GM23338 (cell line): ENCODE measurements around the gene ZNF444. TPM values are rescaled to one million over a fixed set of nuclear protein-coding genes. Genes with fewer than 3 reads are reported as not detected.

Source experiments
- ATAC-seq: fragments of 200-7000 bp; cut with Tn5 transposase; 3 replicates; pipeline ENCODE4 v1.9.1; 2020
- DNase-seq: peaks from one replicate; pipeline ENCODE4 v3.0.0-alpha.2; 2015; ENCODE audit warnings: low spot score
- H2AFZ ChIP-seq: fragments of 200-600 bp; sonication (generic); 2 replicates; pipeline ENCODE4 v1.8.0; 2016; ENCODE audit warnings: antibody characterized with exemption, mild to moderate bottlenecking, moderate library complexity
- H3F3A ChIP-seq: fragments of 200-600 bp; sonication (generic); replicated peaks from 2 replicates; pipeline ENCODE4 v1.8.0; 2017; ENCODE audit warnings: antibody characterized with exemption, mixed run types, low read depth
- H3K27ac ChIP-seq: fragments of 200-600 bp; sonication (generic); 2 replicates; pipeline ENCODE4 v1.6.1; 2016; ENCODE audit warnings: low read depth
- H3K27me3 ChIP-seq: fragments of 200-600 bp; sonication (generic); 2 replicates; pipeline ENCODE4 v1.8.0; 2016; ENCODE audit warnings: mild to moderate bottlenecking, mixed run types, moderate library complexity; ENCODE audit not compliant: insufficient read depth
- H3K36me3 ChIP-seq: fragments of 200-600 bp; sonication (generic); 2 replicates; pipeline ENCODE4 v1.8.0; 2016; ENCODE audit warnings: mild to moderate bottlenecking; ENCODE audit not compliant: insufficient read depth
- H3K4me1 ChIP-seq: fragments of 200-600 bp; sonication (generic); 2 replicates; pipeline ENCODE4 v1.8.0; 2016; ENCODE audit warnings: mild to moderate bottlenecking, moderate library complexity; ENCODE audit not compliant: insufficient read depth
- H3K4me2 ChIP-seq: fragments of 200-600 bp; sonication (generic); 2 replicates; pipeline ENCODE4 v1.7.1; 2017; ENCODE audit warnings: mixed run types
- H3K4me3 ChIP-seq: fragments of 200-600 bp; sonication (generic); 2 replicates; pipeline ENCODE4 v1.6.1; 2016; ENCODE audit warnings: mixed run types
- H3K79me2 ChIP-seq: fragments of 200-600 bp; sonication (generic); replicated peaks from 2 replicates; pipeline ENCODE4 v1.8.0; 2017; ENCODE audit warnings: mild to moderate bottlenecking; ENCODE audit not compliant: insufficient read depth
- H3K9me2 ChIP-seq: fragments of 200-600 bp; sonication (generic); 2 replicates; pipeline ENCODE4 v1.8.0; 2017; ENCODE audit not compliant: insufficient read depth
- H4K20me1 ChIP-seq: fragments of 200-600 bp; sonication (generic); replicated peaks from 2 replicates; pipeline ENCODE4 v1.8.0; 2017; ENCODE audit warnings: mild to moderate bottlenecking; ENCODE audit not compliant: insufficient read depth
- H3K27ac Mint-ChIP-seq: 2 replicates; pipeline ENCODE4 v1.8.0; 2020; ENCODE audit warnings: inconsistent platforms, mild to moderate bottlenecking, moderate library complexity, mixed read lengths
- H3K27me3 Mint-ChIP-seq: 3 replicates; pipeline ENCODE4 v1.8.0; 2022; ENCODE audit warnings: low read depth, mild to moderate bottlenecking, moderate library complexity, mixed read lengths, inconsistent platforms; ENCODE audit not compliant: insufficient read depth, poor library complexity
- H3K36me3 Mint-ChIP-seq: 3 replicates; pipeline ENCODE4 v1.8.0; 2021; ENCODE audit warnings: low read depth, mild to moderate bottlenecking, inconsistent platforms, moderate library complexity, mixed read lengths
- H3K4me1 Mint-ChIP-seq: 3 replicates; pipeline ENCODE4 v1.8.0; 2020; ENCODE audit warnings: mild to moderate bottlenecking, inconsistent platforms, mixed read lengths
- H3K4me3 Mint-ChIP-seq: 3 replicates; pipeline ENCODE4 v1.8.0; 2021; ENCODE audit warnings: moderate library complexity, mild to moderate bottlenecking, inconsistent platforms, mixed read lengths
- H3K9me3 Mint-ChIP-seq: 3 replicates; pipeline ENCODE4 v1.8.0; 2020; ENCODE audit warnings: moderate library complexity, mild to moderate bottlenecking, inconsistent platforms, mixed read lengths
- CREB1 ChIP-seq: fragments of 250-450 bp; sonication (Bioruptor Pico); IDR thresholded peaks from 2 replicates; pipeline ENCODE4 v1.5.0; 2020; ENCODE audit warnings: low read depth, mild to moderate bottlenecking, moderate library complexity
- CTCF ChIP-seq, 2 experiments: fragments of 200-600 bp in 1 of 2; sonication (generic) in 1 of 2; conservative IDR thresholded peaks; 2 replicates each; pipeline versions ENCODE4 v1.5.1 to v1.6.1; 2016 to 2017; ENCODE audit warnings: antibody characterized with exemption in 2 of 2, low read depth in 2 of 2, mild to moderate bottlenecking in 2 of 2, moderate library complexity in 1 of 2
- ETS1 ChIP-seq: IDR thresholded peaks from 2 replicates; pipeline ENCODE4 v1.6.1; 2016; ENCODE audit warnings: antibody characterized with exemption
- EZH2phosphoT487 ChIP-seq: fragments of 200-600 bp; sonication (generic); IDR thresholded peaks from one replicate; pipeline ENCODE4 v1.8.1; 2018; ENCODE audit warnings: antibody characterized with exemption; ENCODE audit not compliant: unreplicated experiment
- NANOG ChIP-seq: IDR thresholded peaks from 2 replicates; pipeline ENCODE4 v1.6.1; 2016; ENCODE audit warnings: antibody characterized with exemption, borderline replicate concordance
- POLR2AphosphoS5 ChIP-seq: IDR thresholded peaks from 2 replicates; pipeline ENCODE4 v1.6.1; 2016; ENCODE audit warnings: antibody characterized with exemption, low read depth
- polyA plus RNA-seq: library from polyadenylated mRNA; unstranded; fragments of >200 nt; fragmentation: Nextera tagmentation; extraction: Ambion mirVana; gene quantifications from 2 replicates; pipeline ENCODE4 v1.2.1, GENCODE V29; 2016
- total RNA-seq: library from RNA; depleted of rRNA; stranded (reverse); fragments of >200 nt; shearing (Covaris generic); gene quantifications from 2 replicates; pipeline ENCODE4 v1.2.3, GENCODE V29; 2014

Gene ZNF444
- total and polyA plus RNA-seq, 2 experiments from 2014 or later, result 25.1 to 58.5 TPM

DNA sequence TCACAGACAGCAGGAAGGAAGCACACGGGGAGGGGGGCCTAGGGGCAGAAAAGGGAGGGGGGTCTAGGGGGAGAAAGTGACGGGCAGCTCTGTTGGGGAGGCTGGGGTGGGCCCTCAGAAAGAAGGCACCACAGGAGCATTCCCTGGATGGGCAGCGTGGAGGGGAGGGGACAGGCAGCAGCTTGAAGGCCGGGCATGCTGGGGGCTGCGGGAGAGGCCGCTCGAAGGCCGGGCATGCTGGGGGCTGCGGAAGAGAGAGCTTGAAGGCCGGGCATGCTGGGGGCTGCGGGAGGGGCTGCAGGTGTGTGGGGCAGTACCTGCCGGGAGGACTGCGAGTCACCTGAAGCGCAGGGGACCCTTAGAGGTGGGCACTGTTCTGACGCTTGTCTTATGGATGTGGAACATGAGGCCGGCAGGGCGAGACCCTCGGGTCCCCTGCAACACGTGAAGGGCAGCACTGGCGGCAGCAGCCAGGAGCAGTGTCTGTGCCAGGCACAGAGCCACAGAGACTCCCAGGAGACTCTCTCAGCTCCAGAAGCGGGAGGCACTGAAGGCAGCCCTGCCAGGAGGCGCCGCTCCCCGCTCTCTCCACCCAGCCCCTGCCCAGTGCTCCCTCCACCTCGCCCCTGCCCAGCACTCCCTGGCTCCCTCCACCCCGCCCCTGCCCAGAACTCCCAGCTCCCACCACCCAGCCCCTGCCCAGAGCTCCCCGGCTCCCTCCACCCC lies 33.3 kb upstream of the ZNF444 start:
- Mint-ChIP-seq H3K27me3 (peaks cover 37% of the 10 kb centered on the region), H3K4me3 (no peak overlapping the region), H3K9me3 (no peaks in the 10 kb centered on the region; the same call in 2 of the 3 replicates), H3K4me1 (peaks cover 63% of the 10 kb centered on the region), H3K27ac (no peak overlapping the region; the same call in 1 of the 2 replicates), H3K36me3 (peaks cover 4% of the 10 kb centered on the region; the same call in 2 of the 3 replicates)
- no peaks in the 10 kb centered on the region for H3K27me3 ChIP-seq
- no peak overlapping the region for H3K4me2 ChIP-seq
- DNase-seq, result peak; percentile 48
- H3K27ac ChIP-seq, result no peak overlapping the region
- 0 out of 2 replicates have a peak, but pooled peaks cover 3% of the 10 kb centered on the region for H3F3A ChIP-seq
- no peak overlapping the region for H3K4me3 ChIP-seq
- no peak overlapping the region for H2AFZ ChIP-seq
- H3K4me1 ChIP-seq, result peaks cover 52% of the 10 kb centered on the region
- no peaks in the 10 kb centered on the region for H3K36me3 ChIP-seq
- no peaks in the 10 kb centered on the region for H3K9me2 ChIP-seq
- no peak for TF ChIP-seq EZH2phosphoT487
- TF ChIP-seq CREB1 (CRISPR knock-in tag), result no peak
- TF ChIP-seq CTCF (conservative IDR thresholded peaks at IDR 0.05; ENCODE audit: low read depth in 2 of 2), result no peak
- TF ChIP-seq ETS1, result no peak
- TF ChIP-seq NANOG, result no peak
- no peak; the same call in 2 of the 3 replicates for ATAC-seq
- peaks cover 87% of the 10 kb centered on the region for H3K79me2 ChIP-seq
- peaks cover 39% of the 10 kb centered on the region for H4K20me1 ChIP-seq

GRCh38 chr19:56108447-56109195 lies 32.5 kb upstream of the ZNF444 start:
- DNase-seq (no peak), ATAC-seq (no peak)
- H3K9me2 ChIP-seq, result no peaks in the 10 kb centered on the region
- peaks cover 71% of the 10 kb centered on the region for H3K4me1 Mint-ChIP-seq
- peaks cover 4% of the 10 kb centered on the region; the same call in 2 of the 3 replicates for H3K36me3 Mint-ChIP-seq
- no peaks in the 10 kb centered on the region; the same call in 2 of the 3 replicates for H3K9me3 Mint-ChIP-seq
- H3K79me2 ChIP-seq, result peaks cover 89% of the 10 kb centered on the region
- H3K4me3 ChIP-seq, result no peak overlapping the region
- no peaks in the 10 kb centered on the region for H3K36me3 ChIP-seq
- peaks cover 47% of the 10 kb centered on the region for H4K20me1 ChIP-seq
- H3K4me2 ChIP-seq, result peak overlapping the region; percentile 55; the same call in 1 of the 2 replicates
- H3K27me3 ChIP-seq, result no peaks in the 10 kb centered on the region
- H3K4me3 Mint-ChIP-seq, result 0 out of 3 replicates have a peak overlapping the region, but pooled peaks have one; percentile 16
- H3K4me1 ChIP-seq, result peaks cover 61% of the 10 kb centered on the region
- H3F3A ChIP-seq, result 0 out of 2 replicates have a peak, but pooled peaks cover 3% of the 10 kb centered on the region
- H2AFZ ChIP-seq, result no peak overlapping the region
- H3K27ac Mint-ChIP-seq, result no peak overlapping the region; the same call in 1 of the 2 replicates
- peak overlapping the region; percentile 69; the same call in 1 of the 2 replicates for H3K27ac ChIP-seq
- TF ChIP-seq POLR2AphosphoS5, result no peak
- peaks cover 37% of the 10 kb centered on the region for H3K27me3 Mint-ChIP-seq
